HG03565 (cell line): ENCODE results near the gene GAPVD1.

Experiments
- ATAC-seq: cut with Tn5 transposase; IDR thresholded peaks from one replicate; pipeline ENCODE4 v1.9.1; 2021; ENCODE audit warnings: mild to moderate bottlenecking, moderate library complexity; ENCODE audit not compliant: unreplicated experiment

The GAPVD1 gene

DNA sequence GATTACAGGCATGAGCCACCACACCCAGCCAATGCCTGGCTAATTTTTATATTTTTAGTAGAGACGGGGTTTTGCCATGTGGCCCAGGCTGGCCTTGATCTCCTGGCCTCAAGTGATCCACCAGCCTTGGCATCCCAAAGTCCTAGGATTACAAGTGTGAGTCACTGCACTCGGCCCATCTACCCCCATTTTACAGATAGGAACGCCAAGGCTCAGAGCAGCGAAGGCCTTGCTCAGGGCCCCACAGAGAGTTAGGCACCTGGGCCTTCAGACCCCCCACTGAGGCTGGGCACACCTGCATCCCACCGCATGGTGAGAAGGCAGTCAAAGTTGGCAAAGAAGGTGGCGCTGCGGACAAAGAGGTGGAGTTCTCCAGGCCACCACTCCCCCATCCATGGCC lies 143.1 kb downstream of the GAPVD1 start:
- ATAC-seq, result no peak

GRCh38 chr9:125405938-125406809 lies 144.5 kb downstream of the GAPVD1 start:
- ATAC-seq, result no peak

- ATAC-seq, result no peak
Observed at GRCh38 chr9:125406810-125407087, 145.1 kb downstream of the GAPVD1 start.

- no peak for ATAC-seq
Observed at GRCh38 chr9:125407432-125407973, 145.9 kb downstream of the GAPVD1 start.

- ATAC-seq, result no peak
Observed at GRCh38 chr9:125407974-125408900, 146.6 kb downstream of the GAPVD1 start.

- no peak for ATAC-seq
Observed at GRCh38 chr9:125409217-125409636, 147.6 kb downstream of the GAPVD1 start.

DNA sequence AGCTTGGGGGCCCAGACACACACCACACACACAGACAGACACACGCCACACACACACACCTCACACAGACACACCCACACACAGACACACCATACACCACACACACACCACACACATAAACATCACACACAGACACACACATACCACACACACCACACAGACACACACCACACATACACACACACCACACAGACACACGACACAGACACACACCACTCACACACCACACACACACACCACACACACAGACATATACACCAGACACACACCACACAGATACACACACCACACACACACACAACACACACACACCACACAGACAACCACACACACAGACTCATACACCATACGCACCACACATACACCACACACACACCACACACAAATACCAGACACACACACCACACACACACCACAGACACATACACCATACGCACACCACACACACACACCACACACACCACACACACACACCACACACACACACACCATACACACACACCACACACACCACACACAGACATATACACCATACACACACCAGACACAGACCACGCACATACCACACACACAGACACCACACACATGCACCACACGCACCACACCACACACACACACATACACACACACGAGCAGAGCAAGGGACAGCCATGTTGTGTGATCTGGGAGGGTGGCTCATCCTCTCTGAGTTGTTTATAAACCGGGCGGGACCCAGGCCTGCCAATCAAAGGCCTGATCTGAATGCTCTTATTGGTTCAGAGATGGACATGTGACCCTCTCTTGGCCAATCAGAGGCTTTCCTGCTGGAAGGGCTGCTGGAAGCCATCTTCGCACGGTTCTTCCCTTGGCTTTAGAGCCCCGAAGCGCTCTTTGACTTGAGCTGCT lies 148.3 kb downstream of the GAPVD1 start:
- no peak for ATAC-seq

DNA sequence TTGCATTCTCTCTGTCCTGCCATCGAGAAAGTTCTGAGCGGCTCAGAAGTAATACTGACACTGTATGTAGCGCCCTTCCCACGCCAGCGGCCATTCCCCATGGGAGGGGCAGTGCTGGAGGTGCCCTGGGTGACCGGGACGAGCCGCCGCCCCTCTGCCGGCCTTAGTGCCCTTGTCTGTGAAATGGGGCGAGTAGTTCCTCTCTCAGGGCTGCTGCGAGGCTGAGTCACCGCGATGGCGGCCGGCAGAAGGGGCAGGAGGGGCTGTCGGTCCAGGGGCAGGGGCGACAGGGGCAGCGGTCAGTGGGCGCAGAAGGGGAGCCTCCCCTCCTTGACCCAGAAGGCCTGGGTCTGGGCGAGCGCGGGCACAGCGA lies 148.9 kb downstream of the GAPVD1 start:
- ATAC-seq, result no peak

DNA sequence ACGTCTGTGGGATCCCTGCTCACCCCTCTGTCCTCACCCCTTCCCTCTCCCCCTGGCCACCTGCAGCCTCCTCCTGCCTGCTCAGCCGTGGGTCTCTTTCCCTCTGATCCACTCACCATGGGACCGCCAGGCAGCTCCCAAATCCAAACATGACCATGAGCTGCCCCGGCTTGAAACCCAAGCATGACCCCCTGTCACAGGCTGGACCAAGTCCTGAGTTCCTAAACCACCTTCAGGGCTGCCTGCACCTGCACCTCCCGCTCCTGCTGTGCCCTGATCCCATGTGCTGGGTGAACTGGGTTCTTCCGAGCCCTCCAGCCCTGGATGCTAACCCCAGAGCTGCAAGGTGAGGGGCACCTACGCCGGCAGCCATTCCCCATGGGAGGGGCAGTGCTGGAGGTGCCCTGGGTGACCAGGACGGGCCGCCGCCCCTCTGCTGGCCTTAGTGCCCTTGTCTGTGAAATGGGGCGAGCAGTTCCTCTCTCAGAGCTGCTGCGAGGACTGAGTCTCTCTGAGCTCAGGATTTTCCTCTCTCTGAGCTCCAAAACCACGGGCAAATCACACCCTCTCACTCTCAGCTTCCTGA lies 149.6 kb downstream of the GAPVD1 start:
- ATAC-seq, result no peak

DNA sequence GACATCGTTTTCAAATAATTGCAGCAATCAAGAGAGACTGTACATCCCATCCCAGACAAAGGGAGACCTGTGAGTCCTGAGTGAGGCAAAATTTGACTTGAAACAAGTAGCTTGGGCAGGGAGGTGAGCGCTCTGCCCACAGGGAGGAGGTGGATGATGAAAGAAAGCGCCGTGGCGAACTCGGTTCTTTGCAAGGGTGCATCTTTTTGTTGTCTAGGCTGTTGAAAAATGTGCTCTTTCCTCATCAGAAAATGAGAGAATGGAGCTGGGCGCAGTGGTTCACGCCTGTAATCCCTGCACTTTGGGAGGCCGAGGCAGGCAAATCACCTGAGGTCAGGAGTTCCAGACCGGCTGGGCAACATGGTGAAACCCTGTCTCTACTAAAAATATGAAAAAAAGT lies 150.5 kb downstream of the GAPVD1 start:
- ATAC-seq, result no peak

DNA sequence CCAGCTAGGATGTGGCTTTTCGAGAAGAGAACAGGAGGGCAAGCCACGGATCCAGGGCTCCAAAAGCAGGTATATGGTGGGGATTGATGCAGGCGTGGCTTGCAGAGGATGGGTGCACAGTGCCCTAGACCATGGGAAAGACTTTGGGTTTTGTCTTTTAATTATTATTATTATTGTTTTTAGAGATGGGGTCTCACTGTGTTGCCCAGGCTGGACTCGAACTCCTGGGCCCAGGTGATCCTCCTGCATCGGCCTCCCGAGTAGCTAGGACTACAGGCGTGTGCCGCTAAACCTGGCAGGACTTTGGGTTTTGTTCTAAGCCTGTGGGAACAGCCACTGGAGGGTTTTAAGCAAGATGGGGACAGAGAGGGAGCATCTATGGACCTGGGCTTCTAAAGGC lies 152.0 kb downstream of the GAPVD1 start:
- no peak for ATAC-seq

GRCh38 chr9:125415583-125416460 lies 154.2 kb downstream of the GAPVD1 start:
- no peak for ATAC-seq

DNA sequence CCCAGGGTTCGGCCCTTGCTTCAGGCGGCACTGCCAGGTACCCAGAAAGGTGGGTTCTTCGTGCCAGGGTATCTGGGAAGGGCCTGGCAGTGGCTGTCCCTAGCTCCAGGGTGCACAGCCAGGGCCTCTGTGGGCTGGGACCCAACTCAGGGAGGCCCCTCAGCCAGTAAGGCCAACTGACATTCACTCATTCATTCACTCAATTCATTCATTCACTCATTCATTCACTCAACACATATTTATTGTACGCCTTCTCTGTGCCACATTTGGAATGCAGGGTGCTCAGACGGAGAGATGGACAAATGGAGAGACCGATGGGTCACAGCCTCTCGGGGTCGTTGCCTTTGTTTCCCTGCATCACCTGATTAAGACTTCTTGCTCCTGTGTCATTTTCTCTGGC lies 154.9 kb downstream of the GAPVD1 start:
- ATAC-seq, result no peak
